Esophagus squamous epithelium (tissue), 5 donors: ENCODE results near the gene PRPH. TPM values are rescaled to one million over a fixed set of nuclear protein-coding genes. Genes with fewer than 3 reads are reported as not detected.
"Not testable (repeated sequence)": the region's sequence is repeated elsewhere in the genome, so short reads cannot be mapped to it uniquely, and the experiment has no call there.

Experiments
- DNase-seq: peaks from one replicate; lab custom pipeline; 2025; lab: John Stamatoyannopoulos, UW
- H3K27ac ChIP-seq, 4 donors: fragments of 200-600 bp; sonication (generic); one replicate each; pipeline ENCODE4 v1.5.1; 2016 to 2019; ENCODE audit warnings: mild to moderate bottlenecking in 1 of 4
- H3K27me3 ChIP-seq, 4 donors: fragments of 200-600 bp; sonication (generic); 1 replicate in 3 of 4; 2 replicates in 1 of 4; pipeline versions ENCODE4 v1.5.1 to v1.6.0; 2017 to 2021; ENCODE audit warnings: antibody characterized with exemption in 1 of 4
- H3K36me3 ChIP-seq, 3 donors: fragments of 200-600 bp; sonication (generic); one replicate each; pipeline ENCODE4 v1.5.1; 2016 to 2019
- H3K4me1 ChIP-seq, 3 donors: fragments of 200-600 bp; sonication (generic); one replicate each; pipeline ENCODE4 v1.5.1; 2017 to 2019
- H3K4me3 ChIP-seq, 4 donors: fragments of 200-600 bp; sonication (generic); 1 replicate in 3 of 4; 2 replicates in 1 of 4; pipeline ENCODE4 v1.5.1; 2016 to 2019; ENCODE audit warnings: mild to moderate bottlenecking in 2 of 4, moderate library complexity in 1 of 4
- H3K9me3 ChIP-seq, 3 donors: fragments of 200-600 bp; sonication (generic); one replicate each; pipeline ENCODE4 v1.5.1; 2016 to 2019
- POLR2A ChIP-seq, 4 donors: fragments of 450-650 bp; IDR thresholded peaks; one replicate each; pipeline ENCODE4 v1.6.1; 2017; ENCODE audit warnings: antibody characterized with exemption in 4 of 4, mild to moderate bottlenecking in 4 of 4, moderate library complexity in 3 of 4
- WGBS, 2 donors: methylation state at CpG; one replicate each; pipeline ENCODE4 v1.1.5; 2018; 5-methylcytosine and 5-hydroxymethylcytosine counted together
- intact Hi-C: fragments of 100-400 bp; cut with DNase I; formaldehyde crosslinking; loops from one replicate; pipeline ENCODE4 v1.15.0; 2022
- total RNA-seq, 4 donors: library from RNA; depleted of rRNA; stranded (reverse); fragments of >200 nt; gene quantifications; one replicate each; pipeline ENCODE4 v1.1.0, GENCODE V29; 2016
- TF ChIP-seq, protein P1 (sequence below), 6 experiments: fragments of 450-650 bp in 4 of 6; fragments of 200-600 bp in 2 of 6; sonication (generic) in 2 of 6; IDR thresholded peaks; one replicate each; pipeline ENCODE4 v1.5.1; 2016 to 2019; ENCODE audit warnings: antibody characterized with exemption in 6 of 6, mild to moderate bottlenecking in 4 of 6, moderate library complexity in 4 of 6
- donor health status: DM: yes; HTN: yes; CAD: no.

Gene PRPH
- total RNA-seq, 4 donors from 2014 or later: 0.57 TPM; not detected in 3

DNA sequence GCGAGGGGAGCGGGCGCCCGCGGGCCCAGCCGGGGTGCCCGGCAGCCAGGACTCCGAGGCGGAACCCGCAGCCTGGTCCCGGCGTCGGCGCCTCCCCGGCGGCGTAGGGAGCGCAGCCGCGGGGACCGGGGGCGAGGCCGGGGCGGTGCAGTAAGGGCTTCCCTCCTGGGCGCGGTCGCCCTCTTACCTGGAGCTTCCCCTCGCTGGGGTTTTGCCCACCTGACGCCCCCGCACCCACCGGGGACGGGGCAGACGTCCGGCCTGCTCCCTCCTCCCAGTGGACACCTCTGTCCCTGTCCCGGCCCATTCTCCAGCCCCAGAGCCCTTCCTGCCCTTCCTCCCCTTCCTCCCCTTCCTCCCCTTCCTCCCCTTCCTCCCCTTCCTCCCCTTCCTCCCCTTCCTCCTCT, 30.5 kb upstream of the PRPH start:
- Histone ChIP-seq H3K36me3 (peaks cover 0 to 11% (median under 1%) of the 10 kb centered on the region in 3 donors), H3K4me3 (peak overlapping the region; percentile 72 to 99 (median 77)), H3K27ac (peak overlapping the region; percentile 96 to 99 (median 98)), H3K4me1 (peaks cover 22 to 76% (median 50%) of the 10 kb centered on the region in 3 donors), H3K27me3 (no peaks in the 10 kb centered on the region), H3K9me3 (no peaks in the 10 kb centered on the region)
- intact Hi-C loops: no loop called here
- 0% methylated on average over 12 to 14 of the region's 35 CpGs for WGBS, 2 donors
- DNase-seq: no peak
- peak in 2 of 4 donors; percentile 58 to 67 for TF ChIP-seq POLR2A (IDR thresholded peaks at IDR 0.05)
- TF ChIP-seq, protein P1, sequence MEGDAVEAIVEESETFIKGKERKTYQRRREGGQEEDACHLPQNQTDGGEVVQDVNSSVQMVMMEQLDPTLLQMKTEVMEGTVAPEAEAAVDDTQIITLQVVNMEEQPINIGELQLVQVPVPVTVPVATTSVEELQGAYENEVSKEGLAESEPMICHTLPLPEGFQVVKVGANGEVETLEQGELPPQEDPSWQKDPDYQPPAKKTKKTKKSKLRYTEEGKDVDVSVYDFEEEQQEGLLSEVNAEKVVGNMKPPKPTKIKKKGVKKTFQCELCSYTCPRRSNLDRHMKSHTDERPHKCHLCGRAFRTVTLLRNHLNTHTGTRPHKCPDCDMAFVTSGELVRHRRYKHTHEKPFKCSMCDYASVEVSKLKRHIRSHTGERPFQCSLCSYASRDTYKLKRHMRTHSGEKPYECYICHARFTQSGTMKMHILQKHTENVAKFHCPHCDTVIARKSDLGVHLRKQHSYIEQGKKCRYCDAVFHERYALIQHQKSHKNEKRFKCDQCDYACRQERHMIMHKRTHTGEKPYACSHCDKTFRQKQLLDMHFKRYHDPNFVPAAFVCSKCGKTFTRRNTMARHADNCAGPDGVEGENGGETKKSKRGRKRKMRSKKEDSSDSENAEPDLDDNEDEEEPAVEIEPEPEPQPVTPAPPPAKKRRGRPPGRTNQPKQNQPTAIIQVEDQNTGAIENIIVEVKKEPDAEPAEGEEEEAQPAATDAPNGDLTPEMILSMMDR (IDR thresholded peaks at IDR 0.05): peak in 3 of 6 experiments; percentile 4 to 16 (median 16)

DNA sequence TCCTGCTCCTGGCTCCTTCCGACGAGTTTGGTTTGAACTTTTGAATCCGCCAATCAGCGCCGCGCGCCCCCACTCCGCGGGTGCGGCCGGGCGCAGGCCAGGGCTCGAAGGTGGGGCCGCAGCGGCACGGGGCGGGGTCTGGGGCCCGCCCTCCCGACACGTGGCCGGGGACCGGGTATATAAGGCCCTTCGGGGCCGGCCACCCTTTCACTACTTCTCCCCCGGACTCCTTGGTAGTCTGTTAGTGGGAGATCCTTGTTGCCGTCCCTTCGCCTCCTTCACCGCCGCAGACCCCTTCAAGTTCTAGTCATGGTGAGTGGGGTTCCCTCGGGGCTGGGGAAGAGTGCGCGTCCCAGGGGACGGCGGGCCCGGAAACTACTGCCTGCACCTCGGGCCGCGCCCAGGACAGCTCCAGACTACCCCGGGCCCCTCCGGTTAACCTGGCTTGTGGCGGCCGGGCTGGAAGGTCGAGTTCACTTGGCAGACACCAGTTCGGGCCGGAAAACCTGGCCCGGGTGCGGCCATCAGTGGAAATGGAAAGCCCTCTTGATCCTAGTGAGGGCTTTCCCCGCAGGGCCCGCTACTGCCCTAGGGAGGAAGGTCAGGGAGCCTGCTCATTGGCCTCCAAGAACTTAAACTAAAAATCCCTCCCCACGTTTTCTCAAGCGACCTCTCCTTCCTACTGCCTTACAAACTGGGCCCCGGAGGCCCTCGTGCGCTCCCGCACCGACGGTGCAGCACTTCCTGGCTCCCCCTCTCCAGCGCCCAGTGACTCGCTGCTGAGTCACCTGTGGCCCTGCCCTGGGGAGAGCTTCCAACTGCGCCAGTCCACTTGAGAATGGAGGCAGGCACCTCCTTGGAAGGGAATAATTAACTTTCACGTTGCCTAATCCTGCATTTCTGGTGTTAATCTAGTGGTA, 29.8 kb upstream of the PRPH start, which contains the start of gene TUBA1C:
TSS of gene TUBA1C (plus strand) at position 210 of the 920 bp plus-strand sequence. CDS start at position 310, 100 bp downstream.
- Histone ChIP-seq H3K27ac (peak within 1 kb of the TSS; percentile 96 to 99 (median 98)), H3K4me1 (peaks cover 22 to 76% (median 55%) of the 10 kb centered on the region in 3 donors), H3K27me3 (no peaks in the 10 kb centered on the region), H3K4me3 (peak within 1 kb of the TSS; percentile 72 to 99 (median 77)), H3K36me3 (peaks cover 0 to 18% (median 7%) of the 10 kb centered on the region in 3 donors), H3K9me3 (no peaks in the 10 kb centered on the region)
- peak; percentile 1 to 97 (median 64) for TF ChIP-seq POLR2A (IDR thresholded peaks at IDR 0.05)
- TF ChIP-seq, protein P1 (IDR thresholded peaks at IDR 0.05): peak in 1 of 6 experiments; percentile 6
- WGBS, 2 donors: 0% methylated on average over 10 to 18 of the region's 61 CpGs
- peak; percentile 72 for DNase-seq
- intact Hi-C loops: no loop called here

DNA sequence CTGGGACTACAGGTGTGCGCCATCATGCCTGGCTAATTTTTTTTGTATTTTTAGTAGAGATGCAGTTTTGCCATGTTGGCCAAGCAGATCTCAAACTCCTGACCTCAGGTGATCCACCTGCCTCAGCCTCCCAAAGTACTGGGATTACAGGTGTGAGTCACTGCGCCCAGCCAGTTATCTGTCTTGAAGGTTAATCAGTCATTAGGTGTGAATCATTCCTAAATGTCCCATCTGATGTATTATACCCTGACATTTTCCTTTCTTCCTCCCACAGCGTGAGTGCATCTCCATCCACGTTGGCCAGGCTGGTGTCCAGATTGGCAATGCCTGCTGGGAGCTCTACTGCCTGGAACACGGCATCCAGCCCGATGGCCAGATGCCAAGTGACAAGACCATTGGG, 25.8 kb upstream of the PRPH start:
- peaks cover 12 to 58% (median 34%) of the 10 kb centered on the region in 3 donors for H3K36me3 ChIP-seq
- H3K9me3 ChIP-seq, DNase-seq, H3K27me3 ChIP-seq, intact Hi-C loops: not testable (repeated sequence)
- H3K27ac ChIP-seq: peak overlapping the region; percentile 87 to 99 (median 96)
- peak overlapping the region in 3 of 4 donors; percentile 36 to 74 (median 72) for H3K4me3 ChIP-seq
- H3K4me1 ChIP-seq: peaks cover 19 to 65% (median 44%) of the 10 kb centered on the region in 3 donors
- 48 to 83% methylated on average over 3 to 4 of the region's 6 CpGs for whole genome bisulfite sequencing, 2 donors

DNA sequence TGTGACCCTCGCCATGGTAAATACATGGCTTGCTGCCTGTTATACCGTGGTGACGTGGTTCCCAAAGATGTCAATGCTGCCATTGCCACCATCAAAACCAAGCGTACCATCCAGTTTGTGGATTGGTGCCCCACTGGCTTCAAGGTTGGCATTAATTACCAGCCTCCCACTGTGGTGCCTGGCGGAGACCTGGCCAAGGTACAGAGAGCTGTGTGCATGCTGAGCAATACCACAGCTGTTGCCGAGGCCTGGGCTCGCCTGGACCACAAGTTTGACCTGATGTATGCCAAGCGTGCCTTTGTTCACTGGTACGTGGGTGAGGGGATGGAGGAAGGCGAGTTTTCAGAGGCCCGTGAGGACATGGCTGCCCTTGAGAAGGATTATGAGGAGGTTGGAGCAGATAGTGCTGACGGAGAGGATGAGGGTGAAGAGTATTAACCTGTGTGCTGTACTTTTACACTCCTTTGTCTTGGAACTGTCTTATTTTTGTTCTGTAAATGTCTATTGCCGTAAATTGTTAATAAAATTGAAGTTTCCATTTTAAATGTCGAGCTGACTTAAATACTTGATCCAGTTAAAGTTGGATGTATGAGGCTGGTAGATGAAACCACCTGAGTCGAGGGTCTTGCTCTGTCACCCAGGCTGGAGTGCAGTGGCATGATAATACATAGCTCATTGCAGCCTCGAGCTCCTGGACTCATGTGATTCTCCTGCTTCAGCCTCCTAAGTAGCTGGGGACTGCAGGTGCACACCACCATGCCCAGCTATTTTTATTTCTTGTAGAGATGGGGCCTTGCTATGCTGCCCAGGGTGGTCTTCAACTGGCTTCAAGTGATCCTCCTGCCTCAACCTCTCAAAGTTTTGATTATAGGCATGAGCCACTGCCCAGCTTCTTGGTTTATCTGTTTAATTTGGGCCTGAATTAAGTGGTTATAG, 21.9 kb upstream of the PRPH start:
- Histone ChIP-seq H3K4me1 (peaks cover 3 to 37% (median 19%) of the 10 kb centered on the region in 3 donors), H3K27me3 (no peaks in the 10 kb centered on the region), H3K36me3 (peaks cover 12 to 53% (median 34%) of the 10 kb centered on the region in 3 donors), H3K9me3 (no peaks in the 10 kb centered on the region), H3K4me3 (no peak overlapping the region), H3K27ac (no peak overlapping the region)
- intact Hi-C loops: no loop called here
- 81 to 85% methylated on average over 10 to 11 of the region's 16 CpGs for WGBS, 2 donors
- TF ChIP-seq, protein P1 (IDR thresholded peaks at IDR 0.05): no peak
- TF ChIP-seq POLR2A (IDR thresholded peaks at IDR 0.05): no peak
- DNase-seq: no peak
